ENCODE results near the gene SLC6A9. TPM values are rescaled to one million over a fixed set of nuclear protein-coding genes. Genes with fewer than 3 reads are reported as not detected.

SLC6A9 gene
- total RNA-seq, 1 experiment from 2014 or later: 9.2 TPM

GRCh38 chr1:43981135-43981491 is 50.1 kb downstream of the SLC6A9 start:
- Histone ChIP-seq H3K4me3 (ENCODE audit: low read depth in 2 of 2, low read length in 2 of 2) (no peak overlapping the region), H3K27ac (ENCODE audit: low read length) (no peak overlapping the region), H3K9me3 (ENCODE audit: control insufficient read depth, insufficient read depth, low read depth, low read length) (no peaks in the 10 kb centered on the region), H3K36me3 (ENCODE audit: control insufficient read depth, insufficient read depth, low read length) (peaks cover 6% of the 10 kb centered on the region; the same call in 1 of the 2 replicates), H3K27me3 (ENCODE audit: control insufficient read depth, insufficient read depth, low read length) (no peaks in the 10 kb centered on the region), H3K4me1 (ENCODE audit: control insufficient read depth, insufficient read depth, low read length) (peaks cover 30% of the 10 kb centered on the region)
- BruUV-seq (replicated peaks): no TSS peak
- ChIA-PET POLR2A (no interaction called here), CTCF (no interaction called here)
- ATAC-seq (no peak), DNase-seq (ENCODE audit: low read depth, low spot score) (no peak)
- TF ChIP-seq CTCF (IDR thresholded peaks at IDR 0.05): no peak
- TF ChIP-seq POLR2AphosphoS5 (IDR thresholded peaks at IDR 0.05; ENCODE audit: low read depth, low read length): no peak
- no peak for TF ChIP-seq TCF7L2 (IDR thresholded peaks at IDR 0.05; ENCODE audit: low read depth, low read length)
- TF ChIP-seq SIN3A (IDR thresholded peaks at IDR 0.05; ENCODE audit: borderline replicate concordance, insufficient read depth, low read depth, low read length): no peak
- TF ChIP-seq REST (IDR thresholded peaks at IDR 0.05; ENCODE audit: insufficient read depth in 1 of 2, low read depth in 2 of 2, low read length in 1 of 2): no peak
- in situ Hi-C loops (cut with HindIII; ENCODE audit: low pct_unique_long_range_greater_than_20kb, low sequenced_read_pairs) (no loop called here), intact Hi-C loops (cut with micrococcal nuclease; ENCODE audit: unreplicated experiment) (no loop called here)

GRCh38 chr1:43980255-43981134 is 50.8 kb downstream of the SLC6A9 start:
- DNase-seq (ENCODE audit: low read depth, low spot score): no peak
- Histone ChIP-seq H3K27ac (ENCODE audit: low read length) (peak overlapping the region; percentile 89), H3K27me3 (ENCODE audit: control insufficient read depth, insufficient read depth, low read length) (no peaks in the 10 kb centered on the region), H3K36me3 (ENCODE audit: control insufficient read depth, insufficient read depth, low read length) (peaks cover 5% of the 10 kb centered on the region; the same call in 1 of the 2 replicates), H3K9me3 (ENCODE audit: control insufficient read depth, insufficient read depth, low read depth, low read length) (no peaks in the 10 kb centered on the region), H3K4me3 (ENCODE audit: low read depth in 2 of 2, low read length in 2 of 2) (peak overlapping the region; percentile 63 to 75), H3K4me1 (ENCODE audit: control insufficient read depth, insufficient read depth, low read length) (peaks cover 35% of the 10 kb centered on the region)
- ChIA-PET POLR2A (no interaction called here), CTCF (no interaction called here)
- intact Hi-C loops (cut with micrococcal nuclease; ENCODE audit: unreplicated experiment): no loop called here
- TF ChIP-seq POLR2AphosphoS5 (IDR thresholded peaks at IDR 0.05; ENCODE audit: low read depth, low read length): no peak
- no peak for TF ChIP-seq SIN3A (IDR thresholded peaks at IDR 0.05; ENCODE audit: borderline replicate concordance, insufficient read depth, low read depth, low read length)
- no peak for TF ChIP-seq REST (IDR thresholded peaks at IDR 0.05; ENCODE audit: insufficient read depth in 1 of 2, low read depth in 2 of 2, low read length in 1 of 2)
- TF ChIP-seq TCF7L2 (IDR thresholded peaks at IDR 0.05; ENCODE audit: low read depth, low read length): no peak
- no peak for TF ChIP-seq CTCF (IDR thresholded peaks at IDR 0.05)
- no peak for ATAC-seq
- in situ Hi-C loops (cut with HindIII; ENCODE audit: low pct_unique_long_range_greater_than_20kb, low sequenced_read_pairs): no loop called here
- no TSS peak for BruUV-seq (replicated peaks)

All from Panc1 (cell line).